K562 (cell line): ENCODE measurements around the gene NUP62. TPM values are rescaled to one million over a fixed set of nuclear protein-coding genes. Genes with fewer than 3 reads are reported as not detected.

Experiments used
- ATAC-seq: fragments of 200-7000 bp; cut with Tn5 transposase; 3 replicates; pipeline ENCODE4 v1.9.1; 2020; ENCODE audit warnings: moderate library complexity
- BruUV-seq: library from RNA; stranded (reverse); fragments of 400-500 nt; replicated peaks from 2 replicates; lab custom pipeline; 2021; lab: Mats Ljungman, UMichigan
- CTCF ChIA-PET: fragments of 300-600 bp; formaldehyde crosslinking; extraction: SDS; loops from one replicate; lab custom pipeline; 2021; ENCODE audit warnings: low intra/inter-chr PET ratio; lab: Yijun Ruan, JAX
- POLR2A ChIA-PET: fragments of 300-600, 350-650 bp; sonication (Branson Sonifier 250); formaldehyde crosslinking; extraction: SDS; loops from one replicate; lab custom pipeline; 2021; ENCODE audit warnings: antibody characterized with exemption, inconsistent platforms; lab: Yijun Ruan, JAX
- DNase-seq, 4 experiments: peaks; one replicate each; pipeline versions ENCODE4 v3.0.0 to v3.0.0-alpha.2; 2011 to 2018; ENCODE audit warnings: low spot score in 3 of 4, mixed read lengths in 3 of 4; ENCODE audit errors: extremely low read depth in 1 of 4
- FAIRE-seq: peaks from 2 replicates; lab custom pipeline; 2011; peaks lifted over from hg19 to GRCh38; lab: Jason Lieb, UNC
- H2AFZ ChIP-seq: 2 replicates; pipeline ENCODE4 v1.6.0; 2011; ENCODE audit warnings: low read depth, low read length, control low read depth, inconsistent platforms
- H3K27ac ChIP-seq: fragments of 200-600 bp; 3 replicates; pipeline ENCODE4 v1.8.0; 2011; ENCODE audit warnings: low read depth, mild to moderate bottlenecking, control low read depth, inconsistent platforms, low read length, moderate library complexity, mixed read lengths; ENCODE audit errors: extremely low read depth
- H3K27me3 ChIP-seq, 2 experiments: fragments of 300-600 bp in 1 of 2; 2 replicates in 1 of 2; 3 replicates in 1 of 2; pipeline versions ENCODE4 v1.6.0 to v1.8.0; 2011; ENCODE audit warnings: inconsistent platforms in 2 of 2, low read length in 2 of 2, mild to moderate bottlenecking in 1 of 2, mixed read lengths in 1 of 2, moderate library complexity in 1 of 2; ENCODE audit not compliant: control insufficient read depth in 2 of 2, insufficient read depth in 2 of 2
- H3K36me3 ChIP-seq: fragments of 300-600 bp; 3 replicates; pipeline ENCODE4 v1.8.0; 2011; ENCODE audit warnings: mild to moderate bottlenecking, low read length, inconsistent platforms; ENCODE audit not compliant: control insufficient read depth, insufficient read depth
- H3K4me1 ChIP-seq, 2 experiments: fragments of 200-600 bp in 1 of 2; replicated peaks in 1 of 2; 2 replicates in 1 of 2; 3 replicates in 1 of 2; pipeline versions ENCODE4 v1.5.1 to v1.8.0; 2011; ENCODE audit warnings: inconsistent platforms in 2 of 2, low read length in 2 of 2, mild to moderate bottlenecking in 1 of 2, mixed read lengths in 1 of 2, moderate library complexity in 1 of 2; ENCODE audit not compliant: control insufficient read depth in 2 of 2, insufficient read depth in 2 of 2
- H3K4me2 ChIP-seq: 2 replicates; pipeline ENCODE4 v1.6.1; 2011; ENCODE audit warnings: low read length, control low read depth, inconsistent platforms, mixed read lengths; ENCODE audit not compliant: insufficient read depth
- H3K4me3 ChIP-seq: fragments of 200-600 bp; sonication (generic), shearing (Covaris generic); 2 replicates; pipeline ENCODE4 v1.5.1; 2016; ENCODE audit warnings: control low read depth, inconsistent platforms
- H3K79me2 ChIP-seq: fragments of 200-600 bp; 3 replicates; pipeline ENCODE4 v1.8.0; 2011; ENCODE audit warnings: low read length, inconsistent platforms; ENCODE audit not compliant: control insufficient read depth, insufficient read depth
- H3K9ac ChIP-seq, 2 experiments: 2 replicates each; pipeline versions ENCODE4 v1.6.0 to v1.6.1; 2011; ENCODE audit warnings: low read depth in 2 of 2, low read length in 2 of 2, control low read depth in 1 of 2, inconsistent platforms in 1 of 2, mild to moderate bottlenecking in 1 of 2, mixed read lengths in 1 of 2; ENCODE audit not compliant: insufficient read depth in 1 of 2
- H3K9me1 ChIP-seq: one replicate; pipeline ENCODE4 v1.6.0; 2011; ENCODE audit warnings: inconsistent platforms, mild to moderate bottlenecking, low read length, moderate library complexity; ENCODE audit not compliant: control insufficient read depth, insufficient read depth
- H3K9me3 ChIP-seq: replicated peaks from 2 replicates; pipeline ENCODE4 v1.5.1; 2011; ENCODE audit warnings: low read depth, low read length, inconsistent platforms; ENCODE audit not compliant: control insufficient read depth, insufficient read depth
- H4K20me1 ChIP-seq: replicated peaks from 2 replicates; pipeline ENCODE4 v1.6.1; 2011; ENCODE audit warnings: low read length, inconsistent platforms, mixed read lengths; ENCODE audit not compliant: control insufficient read depth, insufficient read depth
- BCOR ChIP-seq: fragments of 450-650 bp; IDR thresholded peaks from 2 replicates; pipeline ENCODE4 v1.6.1; 2016
- ERF ChIP-seq: fragments of 450-650 bp; formaldehyde crosslinking; IDR thresholded peaks from 2 replicates; pipeline ENCODE4 v1.4.0; 2020; ENCODE audit warnings: mild to moderate bottlenecking, mixed read lengths
- NFATC3 ChIP-seq: fragments of 450-650 bp; IDR thresholded peaks from 2 replicates; pipeline ENCODE4 v1.6.1; 2017; ENCODE audit warnings: mild to moderate bottlenecking
- PCBP2 ChIP-seq: fragments of 200-400 bp; formaldehyde crosslinking; IDR thresholded peaks from 2 replicates; pipeline ENCODE4 v1.6.1; 2018; ENCODE audit warnings: low read length, low read depth, mild to moderate bottlenecking, moderate library complexity; ENCODE audit not compliant: poor library complexity, severe bottlenecking
- RBM25 ChIP-seq: fragments of 200-400 bp; formaldehyde crosslinking; IDR thresholded peaks from 2 replicates; pipeline ENCODE4 v1.6.1; 2018; ENCODE audit warnings: low read length, low read depth, moderate library complexity; ENCODE audit not compliant: severe bottlenecking
- ZFP36 ChIP-seq: fragments of 150-350 bp; IDR thresholded peaks from 2 replicates; pipeline ENCODE4 v1.6.1; 2018; ENCODE audit warnings: low read length, low read depth; ENCODE audit not compliant: partially characterized antibody
- WGBS: fragments of 100-300 bp; shearing (Covaris generic); methylation state at CpG from one replicate; pipeline ENCODE4 v1.1.6; 2016; ENCODE audit warnings: low coverage, mixed read lengths; ENCODE audit not compliant: insufficient coverage; ENCODE audit errors: missing lambda C conversion rate; 5-methylcytosine and 5-hydroxymethylcytosine counted together
- in situ Hi-C: fragments of 300-500 bp; cut with MboI; formaldehyde crosslinking; loops from 4 replicates; pipeline ENCODE4 v1.15.0; 2018; ENCODE audit warnings: inconsistent platforms, mixed read lengths
- intact Hi-C: fragments of 100-400 bp; cut with micrococcal nuclease; formaldehyde crosslinking; loops from 2 replicates; pipeline ENCODE4 v1.14.2; 2022
- polyA plus RNA-seq, 8 experiments: library from polyadenylated mRNA; depleted of rRNA in 4 of 8; stranded (reverse) in 5 of 8; unstranded in 3 of 8; fragments of >200 nt; fragmentation: Nextera tagmentation in 2 of 8; fragmentation: Illumina TruSeq in 1 of 8; extraction: Ambion mirVana in 2 of 8; extraction: Trizol in 1 of 8; gene quantifications; 2 replicates each; pipeline versions ENCODE4 v1.2.1 to v1.2.3, GENCODE V29; 2011 to 2014; ENCODE audit warnings: inconsistent platforms in 1 of 8, missing spikeins in 1 of 8
- total RNA-seq, 7 experiments: library from RNA; depleted of rRNA in 6 of 7; stranded (reverse); fragments of >200 nt in 6 of 7; fragmentation: Illumina TruSeq in 2 of 7; extraction: Trizol in 2 of 7; gene quantifications; 2 replicates each; pipeline versions ENCODE4 v1.2.1 to v1.2.3, GENCODE V29; 2011 to 2021; ENCODE audit warnings: low replicate concordance in 1 of 7

NUP62 gene
- total and polyA plus RNA-seq, 9 of the 15 experiments (the other 6 are each of a cell fraction or from before 2014, with no cell fraction given), result 16.9 to 109 (median 66.0) TPM

DNA sequence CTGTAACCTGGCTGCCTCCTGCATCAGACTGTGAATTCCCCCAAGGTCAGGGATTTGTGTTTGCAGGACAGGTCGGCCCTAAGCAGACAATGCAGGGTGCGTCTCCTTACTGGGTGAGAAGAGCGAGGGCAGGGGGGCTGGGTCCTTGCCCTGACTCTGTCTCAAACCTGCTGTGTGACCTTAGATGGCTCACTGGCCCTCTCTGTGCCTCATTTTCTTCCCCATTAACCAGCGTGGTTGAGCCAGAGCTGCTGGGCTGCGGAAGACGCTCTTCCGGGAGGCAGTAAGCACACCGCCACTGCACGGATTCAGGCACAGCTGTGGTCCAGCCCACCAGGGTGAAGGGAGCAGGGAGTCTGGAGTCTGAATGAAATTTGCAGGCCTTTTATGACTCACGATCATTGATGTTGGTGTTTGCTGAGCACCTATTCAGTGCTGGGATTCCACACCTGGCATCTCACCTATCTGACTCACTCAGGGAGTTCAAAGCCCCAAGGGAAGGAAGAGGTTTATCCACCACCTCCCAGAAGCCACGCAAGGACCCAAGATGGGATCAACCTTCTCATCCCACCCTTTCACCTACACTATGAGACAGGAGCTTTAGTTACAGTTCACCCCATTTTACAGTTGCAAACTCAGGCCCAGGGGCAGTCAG lies 54.7 kb downstream of the NUP62 start:
- in situ Hi-C loops (loop anchor here (10.0 kb wide), 1 partner anchor 380 kb away; the partner anchor contains the start of gene RPS11), intact Hi-C loops (loop anchor here (10.0 kb wide), 1 partner anchor 160 kb away; no protein-coding TSS in a partner anchor)
- Histone ChIP-seq H3K9me1 (peaks cover 4% of the 10 kb centered on the region), H3K9me3 (no peaks in the 10 kb centered on the region), H3K9ac (peak overlapping the region; percentile 98 to 99; a peak in 3 of 4 replicates), H2AFZ (no peak overlapping the region), H4K20me1 (no peaks in the 10 kb centered on the region), H3K27ac (peak overlapping the region; percentile 99; the same call in 2 of the 3 replicates), H3K36me3 (peaks cover 50% of the 10 kb centered on the region), H3K4me2 (peak overlapping the region; percentile 99), H3K79me2 (peaks cover 43% of the 10 kb centered on the region), H3K27me3 (no peaks in the 10 kb centered on the region), H3K4me3 (peak overlapping the region; percentile 84), H3K4me1 (peaks cover 16 to 75% of the 10 kb centered on the region in 2 experiments; a peak in 4 of 5 replicates)
- ATAC-seq (no peak), FAIRE-seq (no peak), DNase-seq (no peak)
- TF ChIP-seq BCOR (peak; percentile 71), NFATC3 (no peak), RBM25 (peak; percentile 21), ZFP36 (peak; percentile 80), PCBP2 (no peak), ERF (CRISPR knock-in tag) (no peak)
- no TSS peak for BruUV-seq
- POLR2A ChIA-PET, result interaction anchor here (0.6 to 3.0 kb wide), 5 partner anchors 8 to 282 kb away, joined by 3 to 16 read pairs (median 3); partner anchors contain the start of gene PTOV1
- CTCF ChIA-PET, result no interaction called here
- WGBS, result 84% methylated on average over 10 of the region's 11 CpGs
